Retinal pigment epithelial cell (primary cell): ENCODE results near the gene FASN.

Experiments
- DNase-seq: peaks from one replicate; pipeline ENCODE4 v3.0.0-alpha.2; 2010; ENCODE audit warnings: low read depth
- H3K4me3 ChIP-seq: 2 replicates; pipeline ENCODE4 v1.5.1; 2011; ENCODE audit warnings: mild to moderate bottlenecking, low read length, control low read depth, moderate library complexity
- TF ChIP-seq, protein P1 (sequence below): conservative IDR thresholded peaks from 2 replicates; pipeline ENCODE4 v1.5.1; 2011; ENCODE audit warnings: low read depth, low read length, control low read depth, inconsistent platforms

FASN gene

DNA sequence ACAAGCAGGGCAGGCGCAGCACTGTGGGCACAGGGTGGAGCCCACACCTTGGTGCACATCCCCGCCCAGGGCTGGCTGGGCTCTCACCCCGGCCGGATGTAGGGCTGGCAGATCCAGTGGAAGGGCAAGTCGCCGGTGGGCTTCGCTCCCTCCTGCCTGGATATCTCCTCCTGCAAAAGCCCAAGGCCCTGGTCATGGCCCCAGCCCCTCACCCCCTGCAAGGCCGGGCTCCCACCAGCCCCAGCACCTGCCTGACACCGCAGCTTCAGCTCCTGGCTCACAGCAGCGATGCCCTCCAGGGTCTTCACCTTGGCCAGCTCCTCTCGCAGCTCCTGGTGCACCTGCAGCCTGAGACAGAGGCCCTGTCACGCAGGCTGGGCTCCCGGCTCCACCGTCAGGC is 37.4 kb downstream of the FASN start:
- TF ChIP-seq, protein P1, sequence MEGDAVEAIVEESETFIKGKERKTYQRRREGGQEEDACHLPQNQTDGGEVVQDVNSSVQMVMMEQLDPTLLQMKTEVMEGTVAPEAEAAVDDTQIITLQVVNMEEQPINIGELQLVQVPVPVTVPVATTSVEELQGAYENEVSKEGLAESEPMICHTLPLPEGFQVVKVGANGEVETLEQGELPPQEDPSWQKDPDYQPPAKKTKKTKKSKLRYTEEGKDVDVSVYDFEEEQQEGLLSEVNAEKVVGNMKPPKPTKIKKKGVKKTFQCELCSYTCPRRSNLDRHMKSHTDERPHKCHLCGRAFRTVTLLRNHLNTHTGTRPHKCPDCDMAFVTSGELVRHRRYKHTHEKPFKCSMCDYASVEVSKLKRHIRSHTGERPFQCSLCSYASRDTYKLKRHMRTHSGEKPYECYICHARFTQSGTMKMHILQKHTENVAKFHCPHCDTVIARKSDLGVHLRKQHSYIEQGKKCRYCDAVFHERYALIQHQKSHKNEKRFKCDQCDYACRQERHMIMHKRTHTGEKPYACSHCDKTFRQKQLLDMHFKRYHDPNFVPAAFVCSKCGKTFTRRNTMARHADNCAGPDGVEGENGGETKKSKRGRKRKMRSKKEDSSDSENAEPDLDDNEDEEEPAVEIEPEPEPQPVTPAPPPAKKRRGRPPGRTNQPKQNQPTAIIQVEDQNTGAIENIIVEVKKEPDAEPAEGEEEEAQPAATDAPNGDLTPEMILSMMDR, result no peak
- H3K4me3 ChIP-seq, result no peak overlapping the region
- DNase-seq, result no peak

DNA sequence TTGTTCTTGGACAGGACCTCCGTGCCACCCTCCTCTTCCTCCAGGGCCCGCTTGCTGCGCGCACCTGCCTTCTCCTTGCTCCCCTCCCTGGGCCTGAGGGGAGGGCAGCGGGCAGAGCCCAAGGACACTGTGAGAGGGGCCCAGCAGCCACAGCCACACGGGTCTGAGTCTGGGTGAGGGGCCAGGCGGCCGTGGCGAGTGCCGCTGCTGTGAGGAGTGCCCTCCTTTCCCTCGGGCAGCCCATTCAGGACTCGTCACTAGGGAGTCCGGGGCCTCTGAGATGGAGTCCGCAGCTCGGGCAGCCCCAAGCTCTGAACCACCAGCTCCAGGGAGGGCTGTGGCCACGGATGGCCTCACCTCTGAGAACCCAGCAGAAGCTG is 38.0 kb downstream of the FASN start:
- TF ChIP-seq, protein P1, result no peak
- no peak for DNase-seq
- H3K4me3 ChIP-seq, result no peak overlapping the region

DNA sequence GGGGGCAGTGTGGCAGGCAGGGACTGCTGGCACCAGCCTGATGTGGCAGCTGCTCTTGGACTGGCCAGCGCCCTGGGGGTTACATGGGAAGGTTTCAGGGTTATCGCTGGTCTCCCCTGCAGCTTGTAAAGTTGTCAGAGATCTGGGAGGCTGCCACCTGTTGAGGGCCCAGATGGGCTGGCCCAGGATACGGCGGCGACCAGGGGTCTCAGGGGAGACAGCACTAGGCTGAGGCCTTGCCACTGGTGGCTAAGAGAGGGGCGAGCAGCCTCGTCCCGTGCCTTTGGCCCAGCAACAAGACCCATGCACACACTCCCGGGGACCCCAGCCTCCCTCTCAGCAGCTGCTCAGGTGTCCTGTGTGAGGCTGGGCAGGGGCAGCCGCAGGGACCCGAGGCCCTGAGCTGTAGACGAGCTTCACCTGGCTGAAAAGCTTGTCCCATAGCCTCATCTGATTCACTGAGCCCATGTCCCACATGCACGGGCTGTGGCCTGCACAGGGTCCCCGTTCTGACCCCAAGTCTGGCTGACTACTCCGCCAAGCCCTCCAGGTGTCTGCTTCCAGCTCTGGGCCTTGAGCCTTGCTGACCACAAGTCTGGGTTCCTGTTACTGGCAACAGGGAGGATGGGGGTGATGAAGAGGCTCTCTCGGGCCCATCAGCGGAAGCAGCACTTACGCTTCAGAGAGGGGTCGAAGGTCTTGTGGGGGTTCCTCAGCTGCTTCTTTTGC is 38.6 kb downstream of the FASN start:
- TF ChIP-seq, protein P1, result no peak
- H3K4me3 ChIP-seq, result no peak overlapping the region
- no peak for DNase-seq

DNA sequence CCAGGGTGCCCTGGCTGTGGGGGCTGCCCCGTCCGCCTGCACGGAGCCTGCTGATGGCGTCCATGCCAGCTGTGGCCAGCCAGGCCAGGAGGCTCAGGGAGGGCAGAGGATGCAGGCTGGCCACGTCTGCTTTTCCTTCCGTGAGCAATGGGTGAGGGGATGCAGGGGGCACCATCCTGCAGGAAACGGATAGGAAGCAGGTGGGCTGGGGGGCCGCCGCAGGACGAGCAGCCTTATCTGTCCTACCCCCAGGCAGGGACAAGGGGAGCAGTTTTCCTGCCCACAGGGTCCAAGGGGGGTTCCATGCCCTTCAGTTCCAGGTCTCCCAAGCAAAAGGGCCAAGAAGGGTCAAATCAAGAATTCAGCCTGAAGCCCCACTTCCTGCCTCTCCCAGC is 39.2 kb downstream of the FASN start:
- DNase-seq, result no peak
- TF ChIP-seq, protein P1, result no peak
- H3K4me3 ChIP-seq, result no peak overlapping the region

DNA sequence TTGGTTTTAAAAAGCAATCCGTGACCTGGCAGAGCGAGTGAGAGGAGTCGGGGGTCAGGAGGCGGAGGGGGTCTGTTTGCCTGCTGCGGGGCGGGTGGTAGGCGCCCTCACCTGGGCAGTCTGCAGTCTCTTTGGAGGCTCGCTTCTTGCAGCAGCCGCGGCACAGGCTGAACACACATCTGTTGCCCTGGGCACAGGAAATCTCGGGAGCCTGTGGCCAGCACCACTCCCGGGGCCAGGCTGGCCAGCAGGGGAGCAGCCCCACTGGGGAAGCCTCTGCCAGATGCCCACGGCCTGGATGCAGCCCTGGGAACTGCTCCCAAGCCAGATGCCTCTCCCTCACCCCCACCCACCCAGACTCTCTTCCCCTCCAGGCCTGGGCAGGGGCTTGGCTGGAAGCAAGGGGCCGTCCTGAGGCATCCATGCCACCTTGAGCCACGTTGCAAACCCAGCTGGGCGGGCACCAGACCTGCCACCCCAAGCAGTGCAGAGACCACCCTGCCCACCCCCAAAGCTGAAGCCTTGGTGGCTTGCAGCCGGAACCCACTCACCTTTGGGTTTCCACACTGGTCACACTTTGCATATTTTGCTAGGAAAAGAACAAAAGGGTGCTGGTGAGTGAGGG is 39.7 kb downstream of the FASN start:
- TF ChIP-seq, protein P1, result no peak
- no peak overlapping the region for H3K4me3 ChIP-seq
- DNase-seq, result no peak

DNA sequence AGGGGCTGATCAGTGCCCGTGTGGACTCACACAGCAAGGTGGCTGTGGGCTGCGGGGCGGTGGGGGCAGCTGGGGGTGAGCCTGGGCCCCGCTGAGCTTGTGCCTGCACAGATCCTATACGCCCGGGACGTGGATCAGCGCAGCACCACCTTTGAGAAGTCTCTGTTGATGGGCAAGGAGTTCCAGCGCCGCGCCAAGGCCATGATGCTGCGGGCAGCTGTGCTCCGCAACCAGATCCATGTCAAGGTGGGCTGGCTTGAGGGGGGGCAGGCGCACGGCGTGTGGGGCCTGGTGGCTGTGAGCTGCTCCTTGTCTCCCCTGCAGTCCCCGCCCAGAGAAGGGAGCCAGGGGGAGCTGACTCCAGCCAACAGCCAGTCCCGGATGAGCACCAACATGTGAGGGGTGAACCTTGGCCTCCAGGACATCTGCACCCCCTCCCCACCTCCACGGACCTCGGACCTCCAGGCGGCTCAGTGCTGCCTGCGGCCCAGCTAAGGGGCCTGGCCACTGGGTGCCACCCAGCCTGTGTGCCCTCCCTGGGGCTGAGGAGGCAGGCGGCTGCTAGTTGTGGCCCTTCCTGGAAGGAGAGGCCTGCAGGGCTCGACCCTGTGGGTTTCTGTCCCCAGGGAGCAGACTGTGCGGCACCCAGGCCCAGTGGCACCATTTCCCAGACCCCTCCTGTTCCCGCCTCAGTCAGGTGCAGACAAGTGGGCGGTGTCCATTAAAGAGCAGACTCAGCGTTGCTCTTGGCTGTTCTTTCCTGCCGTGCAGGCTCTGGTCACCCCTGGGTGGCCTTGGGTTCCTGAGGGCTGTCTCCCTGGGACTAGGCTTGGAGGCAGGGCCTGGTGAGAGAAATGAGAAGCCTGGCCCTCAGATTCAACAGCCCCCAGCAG is 41.1 kb downstream of the FASN start:
- no peak overlapping the region for H3K4me3 ChIP-seq
- DNase-seq, result no peak
- TF ChIP-seq, protein P1, result no peak
